Measurements from ENCODE around the gene TRAK1. TPM values are rescaled to one million over a fixed set of nuclear protein-coding genes. Genes with fewer than 3 reads are reported as not detected.

TRAK1 gene
- total RNA-seq, 1 donor from 2014 or later = 41.7 TPM

- peaks cover 3% of the 10 kb centered on the region for H3K36me3 ChIP-seq (ENCODE audit: control insufficient read depth, insufficient read depth, low read length)
- no peak overlapping the region for H3K4me3 ChIP-seq (ENCODE audit: low read depth, low read length)
- H3K27me3 ChIP-seq (ENCODE audit: control insufficient read depth, insufficient read depth, low read length) = no peaks in the 10 kb centered on the region
- TF ChIP-seq CTCF (IDR thresholded peaks at IDR 0.05; ENCODE audit: insufficient read depth, low read length, poor library complexity, severe bottlenecking) = no peak
- DNase-seq (ENCODE audit: low read depth) = no peak
Measured at GRCh38 chr3:42095540-42095939, 4.4 kb downstream of the TRAK1 start.

GRCh38 chr3:42096796-42097565 is 5.8 kb downstream of the TRAK1 start:
- Histone ChIP-seq H3K27me3 (ENCODE audit: control insufficient read depth, insufficient read depth, low read length) (no peaks in the 10 kb centered on the region), H3K36me3 (ENCODE audit: control insufficient read depth, insufficient read depth, low read length) (no peaks in the 10 kb centered on the region)
- DNase-seq (ENCODE audit: low read depth) = no peak

GRCh38 chr3:42097566-42097946 is 6.4 kb downstream of the TRAK1 start:
- H3K27me3 ChIP-seq (ENCODE audit: control insufficient read depth, insufficient read depth, low read length) = no peaks in the 10 kb centered on the region
- TF ChIP-seq CTCF (IDR thresholded peaks at IDR 0.05; ENCODE audit: insufficient read depth, low read length, poor library complexity, severe bottlenecking) = no peak
- no peak overlapping the region for H3K4me3 ChIP-seq (ENCODE audit: low read depth, low read length)
- H3K36me3 ChIP-seq (ENCODE audit: control insufficient read depth, insufficient read depth, low read length) = no peaks in the 10 kb centered on the region
- no peak for DNase-seq (ENCODE audit: low read depth)

More at GRCh38 chr3:42096796-42097565, 5.8 kb downstream of the TRAK1 start:
- no peak for TF ChIP-seq CTCF (IDR thresholded peaks at IDR 0.05; ENCODE audit: insufficient read depth, low read length, poor library complexity, severe bottlenecking)
- H3K4me3 ChIP-seq (ENCODE audit: low read depth, low read length) = no peak overlapping the region

- H3K4me3 ChIP-seq (ENCODE audit: low read depth, low read length) = no peak overlapping the region
- H3K27me3 ChIP-seq (ENCODE audit: control insufficient read depth, insufficient read depth, low read length) = no peaks in the 10 kb centered on the region
- TF ChIP-seq CTCF (IDR thresholded peaks at IDR 0.05; ENCODE audit: insufficient read depth, low read length, poor library complexity, severe bottlenecking) = no peak
- DNase-seq (ENCODE audit: low read depth) = no peak
- H3K36me3 ChIP-seq (ENCODE audit: control insufficient read depth, insufficient read depth, low read length) = no peaks in the 10 kb centered on the region
Measured at GRCh38 chr3:42098171-42098570, 7.0 kb downstream of the TRAK1 start.

- DNase-seq (ENCODE audit: low read depth) = no peak
- H3K4me3 ChIP-seq (ENCODE audit: low read depth, low read length) = no peak overlapping the region
- no peak for TF ChIP-seq CTCF (IDR thresholded peaks at IDR 0.05; ENCODE audit: insufficient read depth, low read length, poor library complexity, severe bottlenecking)
- no peaks in the 10 kb centered on the region for H3K27me3 ChIP-seq (ENCODE audit: control insufficient read depth, insufficient read depth, low read length)
- H3K36me3 ChIP-seq (ENCODE audit: control insufficient read depth, insufficient read depth, low read length) = no peaks in the 10 kb centered on the region
Measured at GRCh38 chr3:42099020-42099765, 8.0 kb downstream of the TRAK1 start.
